NB4 (cell line): ENCODE results near the gene HS6ST3.

Experiments used
- CTCF ChIP-seq: IDR thresholded peaks from one replicate; pipeline ENCODE4 v1.5.1; 2012; ENCODE audit warnings: low read depth, low read length
- MAX ChIP-seq: IDR thresholded peaks from 2 replicates; pipeline ENCODE4 v1.6.1; 2011; ENCODE audit warnings: low read depth, low read length
- MYC ChIP-seq: IDR thresholded peaks from 2 replicates; pipeline ENCODE4 v1.6.1; 2011; ENCODE audit warnings: low read depth, low read length
- POLR2A ChIP-seq: IDR thresholded peaks from 2 replicates; pipeline ENCODE4 v1.6.1; 2011; ENCODE audit warnings: mild to moderate bottlenecking; ENCODE audit not compliant: insufficient read length; ENCODE audit errors: extremely low read depth

DNA sequence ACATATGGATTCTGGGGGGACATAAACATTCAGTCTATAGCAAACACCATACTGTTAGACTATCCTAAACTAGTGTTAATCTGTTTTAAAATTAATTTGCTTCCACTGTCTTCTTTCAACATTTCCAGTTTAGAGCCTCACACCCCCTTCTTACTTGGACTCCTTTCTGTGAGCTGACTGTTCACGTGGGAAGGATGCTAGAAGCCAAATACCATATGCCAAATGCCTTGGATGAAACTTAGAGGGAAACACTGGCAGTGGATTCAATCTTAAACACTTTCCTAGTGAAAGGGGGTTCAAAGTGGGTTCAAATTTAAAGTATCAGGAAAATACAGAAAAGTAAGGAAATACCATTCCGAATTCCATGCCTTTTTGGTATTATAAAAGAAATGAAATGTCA is 113.6 kb downstream of the HS6ST3 start:
- TF ChIP-seq POLR2A (no peak), CTCF (no peak), MAX (no peak), MYC (no peak)
